ENCODE data around the gene SCNN1A. TPM values are rescaled to one million over a fixed set of nuclear protein-coding genes. Genes with fewer than 3 reads are reported as not detected.

SCNN1A gene
- total and polyA plus RNA-seq, 2 of the 4 experiments (the other 2 are of a cell fraction): 0.41 TPM; not detected in 1

DNA sequence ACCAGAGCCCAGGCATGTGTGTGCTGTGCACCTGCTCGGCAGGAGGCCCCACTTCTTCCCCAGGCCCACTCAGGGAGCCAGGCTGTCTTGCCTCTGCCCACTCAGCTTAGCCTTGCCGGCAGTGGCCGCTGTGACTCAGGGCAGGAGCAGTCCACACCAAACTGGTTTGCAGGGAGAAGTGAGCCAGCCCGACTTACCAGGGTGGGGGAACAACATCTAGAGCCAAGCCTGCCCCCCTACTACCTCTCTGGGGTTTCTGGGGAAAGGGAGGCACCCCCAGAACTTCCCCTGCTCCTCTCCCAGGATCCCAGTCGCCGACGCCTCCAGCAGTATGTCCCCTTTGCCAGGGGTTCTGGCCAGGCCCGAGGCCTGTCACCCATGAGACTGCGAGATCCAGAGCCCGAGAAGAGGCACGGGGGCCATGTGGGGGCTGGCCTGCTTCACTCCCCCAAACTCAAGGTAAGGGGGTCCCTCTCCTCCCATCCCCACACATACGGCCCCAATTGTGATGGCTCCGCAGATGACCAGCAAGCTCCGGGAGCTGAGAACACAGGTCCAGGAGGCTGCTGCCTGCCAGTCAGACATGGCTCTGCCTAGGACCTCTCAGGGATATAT, 61.9 kb downstream of the SCNN1A start:
- in situ Hi-C loops (cut with MboI; ENCODE audit: low sequenced_read_pairs) (no loop called here), dilution Hi-C loops (cut with HindIII; ENCODE audit: low sequenced_read_pairs, unreplicated experiment) (no loop called here), intact Hi-C loops (cut with micrococcal nuclease) (no loop called here)
- H3K14ac ChIP-seq (replicated peaks; ENCODE audit: low read depth, low read length): no peak overlapping the region
- H2BK20ac ChIP-seq (ENCODE audit: low read depth, low read length): no peak overlapping the region
- no peak overlapping the region for H2BK120ac ChIP-seq (ENCODE audit: low read depth, low read length)
- H2AFZ ChIP-seq (replicated peaks; ENCODE audit: low read length, poor library complexity): peak overlapping the region; percentile 65
- H3K27ac ChIP-seq (ENCODE audit: insufficient read depth, low read length): no peak overlapping the region
- no peak for DNase-seq
- H3K4me1 ChIP-seq (ENCODE audit: control insufficient read depth, insufficient read depth, low read length): peaks cover 10% of the 10 kb centered on the region
- H4K8ac ChIP-seq (ENCODE audit: low read depth in 2 of 2, low read length in 2 of 2): no peak overlapping the region
- no peak overlapping the region for H3K23ac ChIP-seq (ENCODE audit: low read depth, low read length)
- H2AK9ac ChIP-seq (replicated peaks; ENCODE audit: low read depth, low read length, poor library complexity): peak overlapping the region; percentile 86
- WGBS, 2 experiments (ENCODE audit: extremely low coverage in 2 of 2, insufficient read length in 1 of 2): no CpG with 5 or more reads among the region's 14 CpGs
- ChIA-PET POLR2A (ENCODE audit: unreplicated experiment) (no interaction called here), CTCF (interaction anchor here (1.1 kb wide), 1 partner anchor 10 kb away, joined by 3 read pairs; no protein-coding TSS in a partner anchor)
- no peaks in the 10 kb centered on the region for H4K20me1 ChIP-seq (ENCODE audit: insufficient read depth, low read length)
- no peak overlapping the region for H2BK5ac ChIP-seq (ENCODE audit: low read depth, low read length, poor library complexity, severe bottlenecking)
- TF ChIP-seq MAZ (IDR thresholded peaks at IDR 0.05; ENCODE audit: borderline replicate concordance, low read depth, low read length) (no peak), RFX5 (IDR thresholded peaks at IDR 0.05; ENCODE audit: low read depth, low read length) (no peak), RCOR1 (IDR thresholded peaks at IDR 0.05; ENCODE audit: insufficient replicate concordance, low read length) (no peak), BHLHE40 (IDR thresholded peaks at IDR 0.05; ENCODE audit: low read depth, low read length) (no peak), NFE2L2 (IDR thresholded peaks at IDR 0.05; ENCODE audit: low read depth, low read length) (no peak), RAD21 (IDR thresholded peaks at IDR 0.05; ENCODE audit: low read length) (no peak), POLR2A (IDR thresholded peaks at IDR 0.05; ENCODE audit: low read depth, low read length) (no peak), CHD1 (IDR thresholded peaks at IDR 0.05; ENCODE audit: low read depth, low read length) (no peak), CEBPB (IDR thresholded peaks at IDR 0.05; ENCODE audit: low read depth, low read length) (no peak), MXI1 (IDR thresholded peaks at IDR 0.05; ENCODE audit: borderline replicate concordance, low read depth, low read length) (no peak)
- TF ChIP-seq, protein P1, sequence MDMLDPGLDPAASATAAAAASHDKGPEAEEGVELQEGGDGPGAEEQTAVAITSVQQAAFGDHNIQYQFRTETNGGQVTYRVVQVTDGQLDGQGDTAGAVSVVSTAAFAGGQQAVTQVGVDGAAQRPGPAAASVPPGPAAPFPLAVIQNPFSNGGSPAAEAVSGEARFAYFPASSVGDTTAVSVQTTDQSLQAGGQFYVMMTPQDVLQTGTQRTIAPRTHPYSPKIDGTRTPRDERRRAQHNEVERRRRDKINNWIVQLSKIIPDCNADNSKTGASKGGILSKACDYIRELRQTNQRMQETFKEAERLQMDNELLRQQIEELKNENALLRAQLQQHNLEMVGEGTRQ (IDR thresholded peaks at IDR 0.05; ENCODE audit: low read depth, low read length): no peak
- TF ChIP-seq, protein P2, sequence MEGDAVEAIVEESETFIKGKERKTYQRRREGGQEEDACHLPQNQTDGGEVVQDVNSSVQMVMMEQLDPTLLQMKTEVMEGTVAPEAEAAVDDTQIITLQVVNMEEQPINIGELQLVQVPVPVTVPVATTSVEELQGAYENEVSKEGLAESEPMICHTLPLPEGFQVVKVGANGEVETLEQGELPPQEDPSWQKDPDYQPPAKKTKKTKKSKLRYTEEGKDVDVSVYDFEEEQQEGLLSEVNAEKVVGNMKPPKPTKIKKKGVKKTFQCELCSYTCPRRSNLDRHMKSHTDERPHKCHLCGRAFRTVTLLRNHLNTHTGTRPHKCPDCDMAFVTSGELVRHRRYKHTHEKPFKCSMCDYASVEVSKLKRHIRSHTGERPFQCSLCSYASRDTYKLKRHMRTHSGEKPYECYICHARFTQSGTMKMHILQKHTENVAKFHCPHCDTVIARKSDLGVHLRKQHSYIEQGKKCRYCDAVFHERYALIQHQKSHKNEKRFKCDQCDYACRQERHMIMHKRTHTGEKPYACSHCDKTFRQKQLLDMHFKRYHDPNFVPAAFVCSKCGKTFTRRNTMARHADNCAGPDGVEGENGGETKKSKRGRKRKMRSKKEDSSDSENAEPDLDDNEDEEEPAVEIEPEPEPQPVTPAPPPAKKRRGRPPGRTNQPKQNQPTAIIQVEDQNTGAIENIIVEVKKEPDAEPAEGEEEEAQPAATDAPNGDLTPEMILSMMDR (conservative IDR thresholded peaks at IDR 0.05; ENCODE audit: low read depth, low read length): no peak
- TF ChIP-seq, protein P3, sequence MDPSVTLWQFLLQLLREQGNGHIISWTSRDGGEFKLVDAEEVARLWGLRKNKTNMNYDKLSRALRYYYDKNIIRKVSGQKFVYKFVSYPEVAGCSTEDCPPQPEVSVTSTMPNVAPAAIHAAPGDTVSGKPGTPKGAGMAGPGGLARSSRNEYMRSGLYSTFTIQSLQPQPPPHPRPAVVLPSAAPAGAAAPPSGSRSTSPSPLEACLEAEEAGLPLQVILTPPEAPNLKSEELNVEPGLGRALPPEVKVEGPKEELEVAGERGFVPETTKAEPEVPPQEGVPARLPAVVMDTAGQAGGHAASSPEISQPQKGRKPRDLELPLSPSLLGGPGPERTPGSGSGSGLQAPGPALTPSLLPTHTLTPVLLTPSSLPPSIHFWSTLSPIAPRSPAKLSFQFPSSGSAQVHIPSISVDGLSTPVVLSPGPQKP (IDR thresholded peaks at IDR 0.05; ENCODE audit: borderline replicate concordance, low read depth, low read length): no peak
- H2BK15ac ChIP-seq (ENCODE audit: low read depth, low read length): no peak overlapping the region
- H3K56ac ChIP-seq (ENCODE audit: extremely low read depth, insufficient read depth, low read length): no peak overlapping the region
- 0 out of 2 replicates have a peak overlapping the region, but pooled peaks have one; percentile 43 for H2AK5ac ChIP-seq (ENCODE audit: low read depth, low read length)
- no peak overlapping the region for H3K4me3 ChIP-seq (ENCODE audit: insufficient read depth, low read depth, low read length)
- no peak overlapping the region for H3K4ac ChIP-seq (ENCODE audit: low read depth, low read length)
- no peaks in the 10 kb centered on the region for H3K9me3 ChIP-seq (ENCODE audit: control insufficient read depth, insufficient read depth, low read length)
- H3K36me3 ChIP-seq (ENCODE audit: control insufficient read depth, insufficient read depth, low read length): no peaks in the 10 kb centered on the region
- H3K4me2 ChIP-seq (ENCODE audit: low read depth, low read length): no peak overlapping the region
- peaks cover 20% of the 10 kb centered on the region for H3K27me3 ChIP-seq (ENCODE audit: control insufficient read depth, insufficient read depth, low read length)
- H3K18ac ChIP-seq (ENCODE audit: low read depth, low read length): no peak overlapping the region
- ATAC-seq (ENCODE audit: low read depth): peak; percentile 15
- 0 out of 2 replicates have a peak overlapping the region, but pooled peaks have one; percentile 33 for H4K91ac ChIP-seq (ENCODE audit: insufficient read depth, low read depth, low read length)
- peaks cover 6% of the 10 kb centered on the region for H3K9me1 ChIP-seq (ENCODE audit: insufficient read depth, low read length)
- H4K5ac ChIP-seq (ENCODE audit: low read depth, low read length): no peak overlapping the region
- no TSS peak for BruUV-seq (replicated peaks)
- no peak overlapping the region for H3K9ac ChIP-seq (ENCODE audit: low read depth, low read length)
- H3K79me1 ChIP-seq (ENCODE audit: low read depth in 1 of 2, low read length in 2 of 2): no peaks in the 10 kb centered on the region

All from IMR-90 (cell line).